K562 (cell line): Measurements from ENCODE around the gene LAMB3. TPM values are rescaled to one million over a fixed set of nuclear protein-coding genes. Genes with fewer than 3 reads are reported as not detected.
A peak's percentile ranks its signal among the peaks of the same experiment; 100 is the strongest.

ENCODE experiments used
- BACH1 ChIP-seq: fragments of 200-800 bp; sonication (Bioruptor generic); IDR thresholded peaks from 2 replicates; pipeline ENCODE4 v1.6.1; 2016; ENCODE audit warnings: missing genetic modification characterization, missing compliant biosample characterization
- BRCA1 ChIP-seq, 2 experiments: fragments of 450-650 bp in 1 of 2; sonication (generic) in 1 of 2; formaldehyde crosslinking in 1 of 2; IDR thresholded peaks; 2 replicates each; pipeline versions ENCODE4 v1.5.0 to v1.6.1; 2017 to 2020; ENCODE audit warnings: mild to moderate bottlenecking in 1 of 2, missing genetic modification reagents in 1 of 2
- C11orf30 ChIP-seq: fragments of 450-650 bp; IDR thresholded peaks from 2 replicates; pipeline ENCODE4 v1.6.1; 2016; ENCODE audit warnings: low read depth, mild to moderate bottlenecking
- FOXM1 ChIP-seq, 2 experiments: fragments of 450-650 bp in 1 of 2; sonication (generic) in 1 of 2; formaldehyde crosslinking in 1 of 2; IDR thresholded peaks; 2 replicates each; pipeline versions ENCODE4 v1.6.1 to v1.9.0; 2017 to 2022; ENCODE audit warnings: low read depth in 2 of 2, mild to moderate bottlenecking in 2 of 2, missing genetic modification reagents in 1 of 2, moderate library complexity in 1 of 2
- GTF2F1 ChIP-seq: IDR thresholded peaks from 2 replicates; pipeline ENCODE4 v1.6.1; 2011; ENCODE audit warnings: low read depth, low read length, improper control_type of control experiment
- HDAC2 ChIP-seq: fragments of 450-650 bp; IDR thresholded peaks from 2 replicates; pipeline ENCODE4 v1.6.1; 2016; ENCODE audit warnings: mild to moderate bottlenecking
- KDM5B ChIP-seq: fragments of 200-600 bp; sonication (generic); IDR thresholded peaks from 2 replicates; pipeline ENCODE4 v1.6.1; 2012; ENCODE audit warnings: low read depth, mild to moderate bottlenecking, moderate library complexity, low read length, control low read depth, inconsistent platforms; ENCODE audit not compliant: insufficient replicate concordance
- MAFF ChIP-seq: IDR thresholded peaks from 2 replicates; pipeline ENCODE4 v1.6.1; 2012; ENCODE audit warnings: low read length, improper control_type of control experiment
- MCM7 ChIP-seq, 2 experiments: fragments of 450-650 bp; IDR thresholded peaks; 2 replicates each; pipeline ENCODE4 v1.6.1; 2016 to 2018
- NFE2 ChIP-seq: IDR thresholded peaks from 2 replicates; pipeline ENCODE4 v1.6.1; 2014; ENCODE audit warnings: antibody characterized with exemption, low read depth
- NFIC ChIP-seq: fragments of 450-650 bp; IDR thresholded peaks from 2 replicates; pipeline ENCODE4 v1.6.1; 2017; ENCODE audit warnings: mild to moderate bottlenecking, inconsistent platforms
- NR2C2 ChIP-seq, 2 experiments: fragments of 200-800 bp in 1 of 2; sonication (Bioruptor generic) in 1 of 2; sonication (generic) in 1 of 2; formaldehyde crosslinking in 1 of 2; IDR thresholded peaks; 2 replicates each; pipeline versions ENCODE4 v1.6.1 to v1.8.0; 2016 to 2022; ENCODE audit warnings: mild to moderate bottlenecking in 1 of 2, missing compliant biosample characterization in 1 of 2, missing genetic modification characterization in 1 of 2, missing genetic modification reagents in 1 of 2
- PRMT5 ChIP-seq: sonication (generic); formaldehyde crosslinking; IDR thresholded peaks from 2 replicates; pipeline ENCODE4 v1.5.0; 2020; ENCODE audit warnings: missing genetic modification reagents
- PURB ChIP-seq: sonication (generic); formaldehyde crosslinking; IDR thresholded peaks from 2 replicates; pipeline ENCODE4 v1.9.0; 2021; ENCODE audit warnings: low read depth, mild to moderate bottlenecking, missing genetic modification reagents
- RFX1 ChIP-seq: fragments of 450-650 bp; IDR thresholded peaks from 2 replicates; pipeline ENCODE4 v1.6.1; 2016; ENCODE audit warnings: mild to moderate bottlenecking, moderate library complexity
- SIX5 ChIP-seq, 2 experiments: IDR thresholded peaks; 2 replicates each; pipeline ENCODE4 v1.6.1; 2011; ENCODE audit warnings: low read length in 2 of 2, borderline replicate concordance in 1 of 2, low read depth in 1 of 2, mild to moderate bottlenecking in 1 of 2, moderate library complexity in 1 of 2; ENCODE audit not compliant: insufficient read depth in 1 of 2
- TEAD2 ChIP-seq: fragments of 450-650 bp; IDR thresholded peaks from 2 replicates; pipeline ENCODE4 v1.6.1; 2016; ENCODE audit warnings: missing genetic modification characterization, control low read depth, missing compliant biosample characterization
- TRIM24 ChIP-seq, 2 experiments: fragments of 450-650 bp; IDR thresholded peaks; 2 replicates each; pipeline ENCODE4 v1.6.1; 2016
- ZKSCAN3 ChIP-seq: fragments of 250-450 bp; sonication (Bioruptor Pico); IDR thresholded peaks from 2 replicates; pipeline ENCODE4 v1.4.0; 2020
- ZNF143 ChIP-seq: sonication (generic); formaldehyde crosslinking; IDR thresholded peaks from 2 replicates; pipeline ENCODE4 v1.9.0; 2022; ENCODE audit warnings: mild to moderate bottlenecking, missing genetic modification reagents
- ZNF707 ChIP-seq: fragments of 250-450 bp; sonication (Bioruptor Pico); conservative IDR thresholded peaks from 2 replicates; pipeline ENCODE4 v1.8.0; 2022; ENCODE audit warnings: inconsistent platforms, mild to moderate bottlenecking, moderate library complexity
- ZSCAN29 ChIP-seq: fragments of 450-650 bp; IDR thresholded peaks from 2 replicates; pipeline ENCODE4 v1.6.1; 2017
- polyA plus RNA-seq, 8 experiments: library from polyadenylated mRNA; depleted of rRNA in 4 of 8; stranded (reverse) in 5 of 8; unstranded in 3 of 8; fragments of >200 nt; fragmentation: Nextera tagmentation in 2 of 8; fragmentation: Illumina TruSeq in 1 of 8; extraction: Ambion mirVana in 2 of 8; extraction: Trizol in 1 of 8; gene quantifications; 2 replicates each; pipeline versions ENCODE4 v1.2.1 to v1.2.3, GENCODE V29; 2011 to 2014; ENCODE audit warnings: inconsistent platforms in 1 of 8, missing spikeins in 1 of 8
- total RNA-seq, 7 experiments: library from RNA; depleted of rRNA in 6 of 7; stranded (reverse); fragments of >200 nt in 6 of 7; fragmentation: Illumina TruSeq in 2 of 7; extraction: Trizol in 2 of 7; gene quantifications; 2 replicates each; pipeline versions ENCODE4 v1.2.1 to v1.2.3, GENCODE V29; 2011 to 2021; ENCODE audit warnings: low replicate concordance in 1 of 7
- TF ChIP-seq, protein P1 (sequence below): sonication (generic); formaldehyde crosslinking; IDR thresholded peaks from 2 replicates; pipeline ENCODE4 v1.8.0; 2022; ENCODE audit warnings: missing genetic modification reagents, mild to moderate bottlenecking, moderate library complexity, borderline replicate concordance
- TF ChIP-seq, protein P2 (sequence below): sonication (generic); IDR thresholded peaks from 2 replicates; pipeline ENCODE4 v1.6.1; 2016
- TF ChIP-seq, protein P3 (sequence below): conservative IDR thresholded peaks from 2 replicates; pipeline ENCODE4 v1.6.1; 2011; ENCODE audit warnings: low read depth, mild to moderate bottlenecking, low read length; ENCODE audit not compliant: control insufficient read depth

The LAMB3 gene
- total and polyA plus RNA-seq, 9 of the 15 experiments (the other 6 are each of a cell fraction or from before 2014, with no cell fraction given) = 0.08 to 1.3 (median 0.91) TPM

DNA sequence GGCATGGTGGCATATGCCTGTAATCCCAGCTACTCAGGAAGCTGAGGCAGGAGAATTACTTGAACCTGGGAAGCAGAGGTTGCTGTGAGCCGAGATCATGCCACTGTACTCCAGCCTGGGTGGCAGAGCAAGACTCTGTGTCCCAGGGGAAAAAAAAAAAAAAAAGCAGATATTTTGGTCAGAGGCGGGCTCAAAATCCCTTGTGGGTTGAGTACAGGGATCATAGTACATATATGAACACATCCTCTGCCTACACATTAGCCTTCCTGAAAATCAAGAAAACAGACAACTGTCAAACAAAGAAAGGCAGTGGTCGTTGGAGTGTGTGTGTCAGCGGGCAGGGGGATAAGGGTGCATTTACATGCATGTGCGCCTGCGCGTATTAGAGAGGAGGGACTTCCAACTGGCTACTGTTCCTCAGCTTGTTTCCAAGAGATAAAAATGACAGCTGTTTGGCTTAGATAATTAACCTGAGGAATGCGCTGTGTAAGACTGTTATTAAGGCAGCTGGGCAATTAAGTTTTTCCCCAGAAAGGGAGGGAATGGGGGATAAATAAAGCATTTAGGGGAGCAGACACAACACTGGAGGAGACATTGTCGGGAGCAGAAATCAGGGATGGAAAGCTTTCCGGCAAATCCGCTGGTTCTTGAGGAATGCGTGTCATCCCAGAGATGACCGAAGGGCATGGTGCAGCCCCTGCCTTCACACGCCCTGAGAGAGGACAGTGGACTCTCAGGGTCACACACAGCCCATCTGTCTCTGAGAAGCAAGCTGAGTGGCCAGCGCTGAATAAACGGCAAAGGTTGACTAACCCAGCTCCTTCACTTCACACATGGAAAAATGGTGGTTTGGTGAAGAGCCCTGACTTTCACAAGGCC is 6.4 kb downstream of the LAMB3 start (continued):
- peak; percentile 44; the same call in 1 of the 2 replicates for TF ChIP-seq MAFF
- TF ChIP-seq C11orf30 = peak; percentile 39; the same call in 1 of the 2 replicates
- TF ChIP-seq TRIM24 (IDR thresholded peaks at IDR 0.05) = peak; percentile 46 to 72; a peak in 1 of 4 replicates
- peak; percentile 86 for TF ChIP-seq TEAD2 (tag)
- TF ChIP-seq HDAC2 = peak; percentile 83
- 0 out of 2 replicates have a peak, but pooled peaks have one; percentile 38 for TF ChIP-seq RFX1
- TF ChIP-seq, protein P1, sequence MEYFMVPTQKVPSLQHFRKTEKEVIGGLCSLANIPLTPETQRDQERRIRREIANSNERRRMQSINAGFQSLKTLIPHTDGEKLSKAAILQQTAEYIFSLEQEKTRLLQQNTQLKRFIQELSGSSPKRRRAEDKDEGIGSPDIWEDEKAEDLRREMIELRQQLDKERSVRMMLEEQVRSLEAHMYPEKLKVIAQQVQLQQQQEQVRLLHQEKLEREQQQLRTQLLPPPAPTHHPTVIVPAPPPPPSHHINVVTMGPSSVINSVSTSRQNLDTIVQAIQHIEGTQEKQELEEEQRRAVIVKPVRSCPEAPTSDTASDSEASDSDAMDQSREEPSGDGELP = peak; percentile 90
- TF ChIP-seq, protein P2, sequence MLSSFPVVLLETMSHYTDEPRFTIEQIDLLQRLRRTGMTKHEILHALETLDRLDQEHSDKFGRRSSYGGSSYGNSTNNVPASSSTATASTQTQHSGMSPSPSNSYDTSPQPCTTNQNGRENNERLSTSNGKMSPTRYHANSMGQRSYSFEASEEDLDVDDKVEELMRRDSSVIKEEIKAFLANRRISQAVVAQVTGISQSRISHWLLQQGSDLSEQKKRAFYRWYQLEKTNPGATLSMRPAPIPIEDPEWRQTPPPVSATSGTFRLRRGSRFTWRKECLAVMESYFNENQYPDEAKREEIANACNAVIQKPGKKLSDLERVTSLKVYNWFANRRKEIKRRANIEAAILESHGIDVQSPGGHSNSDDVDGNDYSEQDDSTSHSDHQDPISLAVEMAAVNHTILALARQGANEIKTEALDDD = 0 out of 2 replicates have a peak, but pooled peaks have one; percentile 16
- peak; percentile 78 for TF ChIP-seq NFIC
- TF ChIP-seq ZNF707 (CRISPR knock-in tag) = 0 out of 2 replicates have a peak, but pooled peaks have one; percentile 40
- TF ChIP-seq MCM7 (IDR thresholded peaks at IDR 0.05) = no peak
- TF ChIP-seq ZNF143 (CRISPR knock-in tag) = no peak
- TF ChIP-seq KDM5B = no peak
- no peak for TF ChIP-seq BRCA1 (IDR thresholded peaks at IDR 0.05)
- no peak for TF ChIP-seq BRCA1 (CRISPR knock-in tag; IDR thresholded peaks at IDR 0.05)
- no peak for TF ChIP-seq GTF2F1
- no peak for TF ChIP-seq BACH1 (tag)
- peak; percentile 60 for TF ChIP-seq NFE2
- TF ChIP-seq PURB (CRISPR knock-in tag) = no peak
- TF ChIP-seq ZSCAN29 = no peak
- no peak for TF ChIP-seq SIX5 (IDR thresholded peaks at IDR 0.05; ENCODE audit: borderline replicate concordance in 1 of 2, insufficient read depth in 1 of 2, low read depth in 1 of 2, low read length in 2 of 2)
- TF ChIP-seq NR2C2 (CRISPR knock-in tag; IDR thresholded peaks at IDR 0.05) = no peak
- no peak; the same call in 1 of the 2 replicates for TF ChIP-seq NR2C2 (tag; IDR thresholded peaks at IDR 0.05)
- TF ChIP-seq PRMT5 (CRISPR knock-in tag) = no peak
- TF ChIP-seq ZKSCAN3 = no peak
- TF ChIP-seq, protein P3, sequence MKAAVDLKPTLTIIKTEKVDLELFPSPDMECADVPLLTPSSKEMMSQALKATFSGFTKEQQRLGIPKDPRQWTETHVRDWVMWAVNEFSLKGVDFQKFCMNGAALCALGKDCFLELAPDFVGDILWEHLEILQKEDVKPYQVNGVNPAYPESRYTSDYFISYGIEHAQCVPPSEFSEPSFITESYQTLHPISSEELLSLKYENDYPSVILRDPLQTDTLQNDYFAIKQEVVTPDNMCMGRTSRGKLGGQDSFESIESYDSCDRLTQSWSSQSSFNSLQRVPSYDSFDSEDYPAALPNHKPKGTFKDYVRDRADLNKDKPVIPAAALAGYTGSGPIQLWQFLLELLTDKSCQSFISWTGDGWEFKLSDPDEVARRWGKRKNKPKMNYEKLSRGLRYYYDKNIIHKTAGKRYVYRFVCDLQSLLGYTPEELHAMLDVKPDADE = no peak
- TF ChIP-seq FOXM1 (IDR thresholded peaks at IDR 0.05; ENCODE audit: low read depth) = peak; percentile 71
- no peak for TF ChIP-seq FOXM1 (CRISPR knock-in tag; IDR thresholded peaks at IDR 0.05; ENCODE audit: low read depth)
